ENCODE data around the gene LEFTY1.
"Not testable (repeated sequence)": the region's sequence is repeated elsewhere in the genome, so short reads cannot be mapped to it uniquely, and the experiment has no call there.

The LEFTY1 gene

DNA sequence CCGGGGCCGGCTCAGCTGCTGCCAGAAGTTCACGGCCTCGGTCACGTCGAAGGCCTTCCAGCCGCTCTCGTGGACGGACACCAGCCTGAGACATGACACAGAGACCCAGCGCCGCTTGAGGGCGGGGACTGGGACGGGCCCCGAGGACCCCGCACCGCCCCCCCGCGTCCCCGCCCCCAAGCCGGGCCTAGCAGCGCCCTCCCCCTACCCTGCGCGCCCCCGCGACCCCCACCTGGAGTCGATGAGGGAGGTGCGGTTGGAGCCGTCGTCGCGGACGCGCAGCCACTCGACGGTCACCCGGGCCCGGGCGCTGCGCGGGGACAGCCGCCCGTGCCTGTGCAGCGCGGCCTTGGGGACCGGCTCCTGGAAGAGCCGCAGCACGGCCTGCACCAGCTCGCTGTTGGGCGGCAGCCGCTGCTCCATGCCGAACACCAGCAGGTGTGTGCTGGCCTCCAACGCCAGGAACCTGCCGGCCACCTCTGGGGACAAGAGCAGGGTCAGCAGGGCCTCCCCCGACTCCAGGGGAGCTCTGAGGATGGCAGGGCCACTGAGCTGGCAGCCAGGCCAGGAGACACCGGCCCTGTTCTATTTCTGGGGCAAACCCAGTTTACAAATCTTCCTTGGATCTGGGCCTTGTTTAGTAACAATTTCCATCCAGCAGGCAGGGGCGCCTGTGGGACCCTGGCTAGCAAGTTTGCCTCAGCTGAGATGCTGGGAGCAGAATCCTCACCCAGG, 1.2 kb downstream of the LEFTY1 start:
- DNase-seq: not testable (repeated sequence)

- DNase-seq: no peak
These were observed 2.0 kb downstream of the LEFTY1 start for GRCh38 chr1:225887030-225887314.

GRCh38 chr1:225886159-225887029, 2.6 kb downstream of the LEFTY1 start:
- no peak for DNase-seq

DNA sequence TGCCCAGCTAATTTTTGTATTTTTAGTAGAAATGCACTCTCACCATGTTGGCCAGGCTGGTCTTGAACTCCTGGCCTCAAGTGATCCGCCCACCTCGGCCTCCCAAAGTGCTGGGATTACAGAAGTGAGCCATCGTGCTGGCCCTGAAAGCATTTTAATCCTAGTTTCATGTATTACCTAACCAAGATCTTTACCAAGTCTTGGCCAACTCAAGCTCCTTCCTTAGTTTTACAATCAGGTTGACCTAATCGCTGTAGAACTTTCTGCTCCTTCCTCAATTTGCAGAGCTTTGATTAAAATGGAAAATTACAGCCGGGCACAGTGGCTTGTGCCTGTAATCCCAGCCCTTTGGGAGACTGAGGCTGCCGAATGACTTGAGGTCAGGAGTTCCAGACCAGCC, 3.6 kb downstream of the LEFTY1 start:
- no peak for DNase-seq

- DNase-seq: no peak
These were observed 5.2 kb downstream of the LEFTY1 start for GRCh38 chr1:225883616-225884265.

GRCh38 chr1:225882694-225883615, 6.0 kb downstream of the LEFTY1 start:
- peak; percentile 61 for DNase-seq

- DNase-seq: peak; percentile 95
These were observed 6.8 kb downstream of the LEFTY1 start, which contains the start of gene TMEM63A for GRCh38 chr1:225881959-225882693. Gene TMEM63A, minus strand, starts transcription at chr1:225882380. Its CDS starts 4,800 bp downstream, at chr1:225877580.

- DNase-seq: peak; percentile 76
These were observed 7.6 kb downstream of the LEFTY1 start for GRCh38 chr1:225881081-225881958.

- no peak for DNase-seq
These were observed 8.3 kb downstream of the LEFTY1 start for GRCh38 chr1:225880636-225881035.

DNA sequence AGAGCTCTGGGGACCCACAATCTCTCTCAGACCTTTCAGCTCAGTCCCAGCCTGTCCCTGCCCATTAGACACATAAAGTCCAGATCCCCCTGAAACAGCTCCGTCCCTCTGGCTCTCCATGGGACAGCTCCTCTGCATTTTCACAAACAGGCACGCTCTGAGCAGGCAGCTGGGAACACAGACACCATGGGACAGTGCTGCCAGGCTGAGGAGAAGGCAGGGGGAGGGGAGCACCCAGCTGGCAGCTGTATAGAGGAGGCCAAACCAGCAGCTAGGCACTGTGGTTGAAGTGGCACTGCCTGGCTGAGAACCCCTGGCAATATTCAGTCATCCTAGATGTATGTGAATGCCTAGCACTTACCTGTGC, 8.7 kb downstream of the LEFTY1 start:
- DNase-seq: peak; percentile 34

DNA sequence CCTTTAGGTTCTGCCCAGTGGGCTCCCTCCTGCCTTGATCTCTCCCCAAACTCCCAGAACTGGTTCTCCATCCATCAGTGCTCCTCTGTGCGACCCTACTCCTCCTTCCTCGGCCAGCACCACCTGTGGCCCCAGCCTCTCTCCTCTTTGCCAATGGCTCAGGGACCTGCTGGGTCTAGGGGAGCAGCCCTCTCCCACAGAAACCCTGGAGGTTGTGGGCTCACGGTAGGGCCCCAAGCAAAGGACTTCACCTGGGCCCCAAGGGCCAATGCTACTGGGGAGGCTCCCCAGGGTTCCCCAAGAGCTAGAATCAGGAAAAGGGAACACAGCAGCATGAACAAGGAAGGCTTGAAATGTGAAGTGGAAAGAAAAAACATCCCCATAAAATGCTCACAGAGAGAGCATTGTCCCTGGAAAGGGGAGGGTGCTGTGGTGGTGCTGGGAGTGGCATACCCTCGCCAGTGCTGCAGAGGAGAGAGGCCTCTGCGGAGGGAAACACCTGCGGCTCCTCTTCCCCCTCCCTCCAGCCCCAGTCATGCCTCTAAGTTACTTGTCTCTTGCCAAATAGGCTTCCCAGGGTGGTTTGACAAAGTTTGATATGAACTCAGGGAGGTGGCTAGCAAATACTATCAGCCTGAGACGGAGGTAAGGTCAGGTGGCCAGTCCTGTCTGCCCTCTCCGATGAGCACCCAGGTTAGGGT, 9.3 kb downstream of the LEFTY1 start:
- DNase-seq: peak; percentile 48

GRCh38 chr1:225878282-225878681, 10.7 kb downstream of the LEFTY1 start:
- DNase-seq: no peak

- peak; percentile 67 for DNase-seq
These were observed 11.4 kb downstream of the LEFTY1 start for GRCh38 chr1:225877580-225877979.

DNA sequence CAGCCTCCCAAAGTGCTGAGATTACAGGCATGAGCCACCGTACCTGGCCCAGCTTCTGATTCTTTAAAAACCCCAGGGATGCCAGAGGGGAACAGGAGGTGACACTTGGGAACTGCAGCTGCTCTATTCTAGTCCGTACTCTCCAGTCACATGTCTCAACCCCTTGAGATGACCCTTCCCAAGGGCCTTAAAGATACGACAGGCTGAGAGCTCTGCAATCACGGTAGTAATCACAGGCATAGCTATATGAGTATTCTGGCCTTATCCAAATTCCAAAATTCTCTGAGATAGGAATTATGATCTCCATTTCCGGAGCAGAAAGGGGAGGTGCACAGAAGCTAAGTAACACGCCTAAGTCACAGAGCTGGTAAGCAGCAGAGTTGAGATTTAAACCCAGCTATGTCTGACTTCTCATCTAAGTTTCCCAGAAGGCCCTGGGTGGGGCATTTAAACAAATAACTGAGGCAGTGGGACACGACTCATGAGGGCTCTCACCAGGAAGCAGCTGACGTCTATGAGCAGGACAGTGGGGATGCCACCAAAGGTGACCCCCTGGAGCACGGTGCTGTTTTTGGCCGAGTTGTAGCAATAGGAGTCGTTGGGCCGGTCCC, 11.9 kb downstream of the LEFTY1 start:
- no peak for DNase-seq

- peak; percentile 34 for DNase-seq
These were observed 13.7 kb downstream of the LEFTY1 start for GRCh38 chr1:225875044-225875815.

- no peak for DNase-seq
These were observed 14.5 kb downstream of the LEFTY1 start for GRCh38 chr1:225874431-225874830.

GRCh38 chr1:225873281-225873850, 15.6 kb downstream of the LEFTY1 start:
- DNase-seq: no peak

DNA sequence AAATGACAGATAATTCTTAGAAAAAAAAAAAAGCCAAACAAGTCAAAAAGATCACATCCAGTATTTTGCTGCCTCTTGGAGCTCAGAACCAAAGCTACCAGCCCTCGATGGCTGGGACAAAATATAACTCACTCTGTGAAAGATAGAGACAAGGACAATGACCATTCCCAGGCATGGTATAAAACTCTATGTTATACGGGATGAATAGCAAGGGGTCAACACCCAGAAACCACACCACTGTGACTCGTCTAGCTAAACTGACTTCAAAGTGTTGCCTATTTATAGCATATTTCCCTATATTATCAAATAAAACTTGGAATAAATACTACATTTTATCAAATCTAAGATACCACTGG, 16.9 kb downstream of the LEFTY1 start:
- DNase-seq: no peak
